ENCODE results near the gene IGF1R. TPM values are rescaled to one million over a fixed set of nuclear protein-coding genes. Genes with fewer than 3 reads are reported as not detected.

IGF1R gene
- total RNA-seq, 1 experiment from 2014 or later: 14.1 TPM

DNA sequence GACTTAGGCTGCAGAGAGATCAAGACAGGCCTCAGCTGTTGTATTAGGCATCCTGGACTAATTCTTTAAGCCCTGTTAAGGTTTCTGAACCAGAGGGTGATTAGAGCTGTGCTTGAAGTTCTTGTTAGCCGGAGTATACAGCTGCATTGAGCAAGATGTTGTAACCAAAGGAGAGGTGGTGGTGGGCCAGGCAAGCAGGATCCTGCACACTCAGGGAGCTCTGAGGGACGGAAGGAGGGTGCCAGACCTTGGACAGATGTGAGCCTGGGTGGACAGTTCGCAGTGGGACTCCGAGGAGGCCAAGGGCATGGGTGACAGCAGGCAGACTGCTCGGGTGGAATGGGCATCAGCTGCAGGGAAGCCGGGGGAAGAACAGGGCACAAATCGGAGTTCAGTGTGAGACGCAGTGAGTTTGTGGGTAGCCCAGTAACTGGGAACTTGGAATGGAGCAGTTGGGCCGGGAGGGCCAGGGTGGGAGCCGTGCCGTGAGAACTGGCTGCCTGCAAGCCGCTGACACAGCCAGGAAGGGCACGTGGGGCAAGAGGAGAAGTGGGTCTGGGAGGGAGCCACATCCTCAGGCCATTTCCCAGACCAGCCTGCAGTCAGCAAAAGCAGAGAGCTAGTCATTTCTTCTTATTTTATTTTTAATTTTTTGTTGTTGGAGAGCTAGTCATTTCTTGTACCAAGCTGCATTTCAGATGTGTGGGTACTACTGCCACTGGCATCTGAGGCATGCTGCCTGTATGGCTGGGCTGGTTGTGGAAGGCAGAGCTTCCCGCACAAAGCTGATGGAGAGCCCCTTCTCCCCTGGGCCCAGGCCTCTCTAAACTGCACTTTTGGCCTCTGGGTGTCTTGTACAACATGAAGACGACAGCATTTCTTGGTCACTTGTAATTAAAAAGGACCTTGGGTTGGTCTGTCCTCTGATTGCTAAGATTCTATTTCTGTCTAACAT lies 298.2 kb downstream of the IGF1R start:
- Histone ChIP-seq H3K27ac (no peak overlapping the region), H3K27me3 (replicated peaks) (no peaks in the 10 kb centered on the region), H3K4me1 (replicated peaks) (peaks cover 26% of the 10 kb centered on the region), H3K9me3 (replicated peaks) (no peaks in the 10 kb centered on the region), H3K4me3 (no peak overlapping the region), H3K36me3 (peaks cover 82% of the 10 kb centered on the region)
- no peak for DNase-seq (ENCODE audit: low read depth in 1 of 2, low spot score in 2 of 2)

DNA sequence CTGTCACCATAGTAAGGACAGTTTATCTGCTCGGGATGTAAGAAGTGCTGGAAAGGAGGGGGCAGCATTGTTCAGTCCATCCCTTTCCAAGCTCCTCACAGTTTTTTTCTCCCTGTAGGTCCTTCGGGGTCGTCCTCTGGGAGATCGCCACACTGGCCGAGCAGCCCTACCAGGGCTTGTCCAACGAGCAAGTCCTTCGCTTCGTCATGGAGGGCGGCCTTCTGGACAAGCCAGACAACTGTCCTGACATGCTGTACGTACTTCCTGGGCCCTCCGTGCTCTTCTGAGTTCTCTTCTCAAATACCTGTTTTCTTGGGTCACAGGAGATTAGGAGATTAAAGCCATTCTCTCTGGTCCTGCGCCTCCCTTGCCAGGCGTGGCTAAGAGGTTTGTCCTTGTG lies 300.1 kb downstream of the IGF1R start:
- peaks cover 85% of the 10 kb centered on the region for H3K36me3 ChIP-seq
- H3K27me3 ChIP-seq (replicated peaks): no peaks in the 10 kb centered on the region
- DNase-seq (ENCODE audit: low read depth in 1 of 2, low spot score in 2 of 2): no peak
- H3K4me3 ChIP-seq: no peak overlapping the region
- peaks cover 7% of the 10 kb centered on the region for H3K4me1 ChIP-seq (replicated peaks)
- H3K9me3 ChIP-seq (replicated peaks): no peaks in the 10 kb centered on the region
- H3K27ac ChIP-seq: no peak overlapping the region

DNA sequence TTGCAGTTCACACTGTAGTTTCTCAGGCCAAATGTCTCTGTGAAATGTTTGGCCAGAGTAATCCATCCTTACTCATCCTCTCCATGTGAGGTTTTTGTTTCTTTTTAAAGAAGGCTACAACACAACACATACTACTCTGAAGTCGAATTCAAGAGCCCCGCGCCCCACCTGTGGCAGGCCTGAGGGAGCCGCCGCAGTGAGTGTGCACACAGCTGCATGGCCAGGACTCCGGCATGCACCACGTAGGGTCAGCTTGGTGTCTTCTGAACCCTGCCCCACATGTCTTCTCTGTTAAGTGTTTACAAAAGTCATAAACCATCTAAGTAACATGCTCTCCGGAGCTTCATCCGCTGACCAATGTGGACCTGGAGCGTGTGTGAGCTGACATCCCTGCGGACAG lies 300.6 kb downstream of the IGF1R start:
- no peak for DNase-seq (ENCODE audit: low read depth in 1 of 2, low spot score in 2 of 2)
- no peak overlapping the region for H3K27ac ChIP-seq
- no peaks in the 10 kb centered on the region for H3K9me3 ChIP-seq (replicated peaks)
- peaks cover 6% of the 10 kb centered on the region for H3K4me1 ChIP-seq (replicated peaks)
- H3K36me3 ChIP-seq: peaks cover 85% of the 10 kb centered on the region
- H3K4me3 ChIP-seq: no peak overlapping the region
- H3K27me3 ChIP-seq (replicated peaks): no peaks in the 10 kb centered on the region

DNA sequence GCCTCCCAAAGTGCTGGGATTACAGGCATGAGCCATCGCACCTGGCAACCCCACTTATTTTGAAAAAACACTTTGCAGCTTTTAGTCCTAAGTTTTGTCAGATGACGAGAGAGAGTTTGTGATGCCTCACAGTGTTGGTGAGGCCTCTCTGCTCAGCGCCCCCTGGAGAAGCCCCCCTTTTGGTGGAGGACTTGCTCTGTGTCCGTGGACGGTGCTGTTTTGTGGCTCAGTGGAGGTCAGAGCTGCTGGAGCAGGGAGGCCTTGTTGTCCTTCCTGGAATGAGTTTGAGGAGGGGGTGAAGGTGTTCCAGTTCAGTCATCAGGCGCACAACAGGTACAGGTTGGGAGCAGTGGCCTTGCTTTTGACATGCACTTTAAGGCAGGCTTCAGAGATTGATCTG lies 301.3 kb downstream of the IGF1R start:
- Histone ChIP-seq H3K27me3 (replicated peaks) (no peaks in the 10 kb centered on the region), H3K4me1 (replicated peaks) (peaks cover 11% of the 10 kb centered on the region), H3K36me3 (peaks cover 80% of the 10 kb centered on the region), H3K4me3 (no peak overlapping the region), H3K27ac (no peak overlapping the region), H3K9me3 (replicated peaks) (no peaks in the 10 kb centered on the region)
- no peak for DNase-seq (ENCODE audit: low read depth in 1 of 2, low spot score in 2 of 2)

DNA sequence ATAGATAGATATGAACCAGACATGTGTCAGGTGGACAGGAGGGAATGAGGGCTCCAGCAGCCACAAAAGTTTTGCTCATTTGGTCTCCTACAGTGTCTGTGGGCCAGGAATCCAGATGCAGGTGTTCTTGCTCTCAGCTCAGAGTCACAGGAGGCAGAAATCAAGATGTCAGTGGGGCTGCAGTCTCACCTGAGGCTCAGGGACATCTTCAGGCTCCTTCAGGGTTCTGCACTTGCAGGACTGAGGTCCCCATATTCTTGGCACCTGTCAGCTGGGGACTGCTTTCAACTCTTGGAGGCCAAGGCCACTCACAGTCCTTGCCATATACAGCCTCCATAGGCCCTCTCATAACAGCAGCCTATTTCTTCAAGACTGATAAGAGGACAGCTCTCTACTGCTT lies 301.9 kb downstream of the IGF1R start:
- Histone ChIP-seq H3K4me1 (replicated peaks) (peaks cover 13% of the 10 kb centered on the region), H3K27me3 (replicated peaks) (no peaks in the 10 kb centered on the region), H3K36me3 (peaks cover 74% of the 10 kb centered on the region), H3K9me3 (replicated peaks) (no peaks in the 10 kb centered on the region), H3K4me3 (no peak overlapping the region), H3K27ac (no peak overlapping the region)
- no peak for DNase-seq (ENCODE audit: low read depth in 1 of 2, low spot score in 2 of 2)

DNA sequence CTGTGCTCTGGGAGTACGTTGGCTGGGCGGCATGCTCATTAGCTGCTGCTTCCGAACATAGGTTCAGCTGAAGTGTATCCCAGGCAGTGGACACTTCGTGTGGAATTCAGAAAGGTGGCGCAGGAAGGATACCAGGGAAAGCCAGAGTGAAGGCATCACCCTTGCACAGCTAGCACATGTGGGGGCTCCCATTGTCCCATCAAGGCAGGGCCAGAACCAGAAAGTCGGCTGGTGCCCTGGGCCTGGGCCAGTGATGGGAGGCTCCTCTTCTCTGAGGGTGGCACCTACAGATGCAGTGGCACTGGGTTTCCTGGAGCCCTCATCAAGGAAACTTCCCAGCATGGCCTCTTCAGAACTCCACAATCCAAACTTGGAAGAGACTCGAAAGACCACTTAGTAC lies 302.7 kb downstream of the IGF1R start:
- Histone ChIP-seq H3K4me1 (replicated peaks) (peaks cover 13% of the 10 kb centered on the region), H3K27ac (no peak overlapping the region), H3K36me3 (peaks cover 72% of the 10 kb centered on the region), H3K9me3 (replicated peaks) (no peaks in the 10 kb centered on the region), H3K27me3 (replicated peaks) (no peaks in the 10 kb centered on the region), H3K4me3 (no peak overlapping the region)
- DNase-seq (ENCODE audit: low read depth in 1 of 2, low spot score in 2 of 2): no peak

DNA sequence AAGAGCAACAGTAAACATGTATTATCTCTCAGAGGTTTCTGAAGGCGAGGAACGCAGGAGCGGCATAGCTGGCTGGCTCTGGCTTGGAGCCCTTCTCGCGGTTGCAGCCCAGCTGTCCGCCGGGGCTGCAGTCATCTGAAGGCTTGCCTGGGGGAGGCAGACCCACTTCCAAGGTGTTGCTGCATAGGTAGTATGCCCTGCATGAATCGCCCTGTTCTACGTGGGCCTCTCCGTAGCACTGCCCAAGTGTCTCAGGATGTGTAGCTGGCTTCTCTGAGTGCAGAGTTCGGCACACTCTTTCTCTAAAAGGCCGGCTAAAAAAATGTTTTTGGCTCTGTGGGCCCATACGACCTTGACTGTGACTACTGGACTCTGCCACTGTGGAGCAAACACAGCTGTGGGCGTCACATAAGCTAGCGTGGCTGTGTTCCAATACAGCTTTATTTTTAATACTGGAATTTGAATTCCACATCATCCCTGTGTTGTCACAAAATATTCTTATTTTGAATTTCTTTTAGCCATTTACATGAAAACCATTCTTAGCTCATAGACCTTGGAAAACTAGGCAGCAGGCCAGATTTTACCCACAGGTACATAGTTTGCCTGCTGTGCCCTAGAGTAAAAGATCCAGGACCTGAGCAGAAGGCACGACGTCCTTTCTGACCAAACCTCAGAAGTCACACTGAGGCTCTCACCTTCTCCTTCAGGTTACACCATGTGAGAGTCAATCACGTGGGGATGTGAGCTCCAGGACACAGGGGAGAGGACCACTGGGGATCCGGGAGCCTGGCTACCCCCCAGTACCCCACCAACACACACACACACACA lies 303.4 kb downstream of the IGF1R start:
- no peaks in the 10 kb centered on the region for H3K9me3 ChIP-seq (replicated peaks)

DNA sequence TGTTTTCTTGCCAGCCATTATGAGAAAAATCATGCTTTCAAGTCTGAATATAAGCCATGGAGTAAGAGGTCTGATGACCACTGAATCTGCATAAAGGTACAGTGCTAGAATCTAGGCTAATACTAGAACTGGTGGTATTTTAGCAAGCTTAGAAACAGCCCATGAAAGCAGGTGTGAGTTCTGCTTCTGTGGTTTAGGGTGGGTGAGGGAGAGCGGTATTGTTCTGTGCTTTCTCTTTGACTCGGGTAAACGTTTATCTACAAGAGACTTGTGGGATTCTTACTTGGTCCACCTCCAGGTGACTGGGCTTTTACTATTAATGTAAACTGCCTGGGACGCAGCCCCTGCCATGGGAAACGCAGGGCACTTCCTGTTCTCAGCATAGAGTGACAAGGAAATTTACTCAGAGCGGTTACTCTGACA lies 304.1 kb downstream of the IGF1R start:
- no peak for DNase-seq (ENCODE audit: low read depth in 1 of 2, low spot score in 2 of 2)
- Histone ChIP-seq H3K4me1 (replicated peaks) (peaks cover 13% of the 10 kb centered on the region), H3K27ac (no peak overlapping the region), H3K27me3 (replicated peaks) (no peaks in the 10 kb centered on the region), H3K4me3 (no peak overlapping the region), H3K9me3 (replicated peaks) (no peaks in the 10 kb centered on the region), H3K36me3 (peaks cover 81% of the 10 kb centered on the region)

More for the DNA sequence above, 303.4 kb downstream of the IGF1R start:
- peaks cover 75% of the 10 kb centered on the region for H3K36me3 ChIP-seq
- peaks cover 13% of the 10 kb centered on the region for H3K4me1 ChIP-seq (replicated peaks)
- H3K4me3 ChIP-seq: no peak overlapping the region
- H3K27ac ChIP-seq: no peak overlapping the region
- no peak for DNase-seq (ENCODE audit: low read depth in 1 of 2, low spot score in 2 of 2)
- no peaks in the 10 kb centered on the region for H3K27me3 ChIP-seq (replicated peaks)

DNA sequence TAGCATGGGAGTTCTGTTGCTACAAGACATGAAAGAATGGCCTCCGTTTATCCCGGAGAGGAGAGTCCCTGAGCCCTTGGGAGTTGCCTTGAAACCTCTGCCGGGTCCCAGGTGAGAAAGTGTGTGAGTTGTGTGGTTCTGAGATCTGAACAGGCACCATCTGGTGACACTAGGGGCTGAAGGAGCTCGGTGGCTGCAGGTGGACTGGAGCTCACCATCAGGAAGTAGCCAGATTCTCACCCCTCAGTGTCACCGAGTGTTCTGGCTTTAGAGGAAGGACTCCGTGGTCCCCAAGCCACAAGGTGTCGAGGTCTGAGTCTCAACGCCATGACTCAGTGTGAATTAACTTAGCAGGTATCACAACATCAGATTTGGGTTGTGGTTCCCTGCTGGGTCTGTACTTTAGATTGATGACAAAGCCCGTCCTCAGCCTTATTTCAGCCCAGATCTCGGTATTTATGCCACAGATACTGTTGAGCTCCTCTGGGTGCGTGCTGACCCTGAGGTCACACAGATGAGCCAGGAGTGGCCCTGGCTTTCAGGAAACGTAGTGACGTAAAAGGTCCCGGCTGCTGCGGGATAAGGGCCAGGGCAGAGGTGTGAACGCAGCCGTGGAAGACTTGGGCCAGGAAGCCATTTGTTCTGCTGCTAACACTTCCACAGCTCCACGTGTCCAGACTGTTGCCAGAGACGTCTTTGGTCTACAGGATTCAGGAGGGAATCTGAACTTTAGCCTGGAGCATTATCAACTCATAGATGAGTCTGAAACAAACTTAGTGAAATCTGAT lies 304.9 kb downstream of the IGF1R start:
- no peaks in the 10 kb centered on the region for H3K27me3 ChIP-seq (replicated peaks)
- H3K27ac ChIP-seq: no peak overlapping the region; the same call in 1 of the 2 replicates
- H3K9me3 ChIP-seq (replicated peaks): no peaks in the 10 kb centered on the region
- no peak for DNase-seq (ENCODE audit: low read depth in 1 of 2, low spot score in 2 of 2)
- peaks cover 80% of the 10 kb centered on the region for H3K36me3 ChIP-seq
- no peak overlapping the region for H3K4me3 ChIP-seq
- peaks cover 13% of the 10 kb centered on the region for H3K4me1 ChIP-seq (replicated peaks)

DNA sequence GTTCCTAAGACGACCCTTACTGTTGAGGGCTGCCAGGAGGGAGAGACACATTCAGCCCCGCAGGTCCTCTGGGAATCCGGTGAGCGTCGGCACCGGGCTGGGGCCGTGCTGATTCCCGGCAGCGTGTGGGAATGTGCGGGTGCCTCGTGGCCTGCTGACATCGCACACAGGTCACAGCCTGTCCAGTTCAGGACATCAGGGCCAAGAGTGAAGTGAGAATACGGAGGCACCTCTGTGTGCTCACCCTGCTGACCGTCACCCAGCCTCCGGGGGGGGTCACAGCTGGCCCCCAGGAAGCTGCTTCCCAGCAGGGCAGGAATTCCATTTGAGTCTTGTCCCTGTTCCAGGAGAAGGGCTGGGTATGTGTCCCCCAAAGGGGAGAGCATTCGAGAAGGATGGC lies 305.6 kb downstream of the IGF1R start:
- peaks cover 13% of the 10 kb centered on the region for H3K4me1 ChIP-seq (replicated peaks)
- H3K27me3 ChIP-seq (replicated peaks): no peaks in the 10 kb centered on the region
- peak overlapping the region; percentile 30 for H3K27ac ChIP-seq
- H3K4me3 ChIP-seq: no peak overlapping the region
- peaks cover 78% of the 10 kb centered on the region for H3K36me3 ChIP-seq
- no peak for DNase-seq (ENCODE audit: low read depth in 1 of 2, low spot score in 2 of 2)
- H3K9me3 ChIP-seq (replicated peaks): no peaks in the 10 kb centered on the region

DNA sequence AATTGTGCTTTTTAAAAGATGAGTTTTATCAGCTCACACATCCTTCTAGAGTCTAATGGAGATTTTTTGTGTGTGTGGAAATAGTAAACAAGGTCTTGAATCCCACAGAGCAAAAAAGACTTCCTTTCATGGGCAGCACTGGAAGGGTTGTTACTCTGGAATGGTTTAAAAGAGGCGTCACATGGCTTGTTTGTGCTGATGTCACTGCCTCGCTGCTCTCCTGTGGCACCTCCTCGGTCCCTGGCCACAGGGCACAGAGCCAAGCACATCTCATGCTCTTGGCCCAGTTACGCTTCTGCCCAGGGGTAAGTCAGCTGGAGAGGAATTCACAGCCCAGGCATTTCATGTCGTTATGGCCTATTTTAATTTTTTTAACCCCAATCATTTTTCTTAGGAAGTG lies 306.1 kb downstream of the IGF1R start:
- peak overlapping the region; percentile 30 for H3K27ac ChIP-seq
- DNase-seq (ENCODE audit: low read depth in 1 of 2, low spot score in 2 of 2): peak; percentile 44 to 68
- H3K36me3 ChIP-seq: peaks cover 78% of the 10 kb centered on the region
- no peaks in the 10 kb centered on the region for H3K9me3 ChIP-seq (replicated peaks)
- H3K27me3 ChIP-seq (replicated peaks): no peaks in the 10 kb centered on the region
- no peak overlapping the region for H3K4me3 ChIP-seq
- H3K4me1 ChIP-seq (replicated peaks): peaks cover 13% of the 10 kb centered on the region

DNA sequence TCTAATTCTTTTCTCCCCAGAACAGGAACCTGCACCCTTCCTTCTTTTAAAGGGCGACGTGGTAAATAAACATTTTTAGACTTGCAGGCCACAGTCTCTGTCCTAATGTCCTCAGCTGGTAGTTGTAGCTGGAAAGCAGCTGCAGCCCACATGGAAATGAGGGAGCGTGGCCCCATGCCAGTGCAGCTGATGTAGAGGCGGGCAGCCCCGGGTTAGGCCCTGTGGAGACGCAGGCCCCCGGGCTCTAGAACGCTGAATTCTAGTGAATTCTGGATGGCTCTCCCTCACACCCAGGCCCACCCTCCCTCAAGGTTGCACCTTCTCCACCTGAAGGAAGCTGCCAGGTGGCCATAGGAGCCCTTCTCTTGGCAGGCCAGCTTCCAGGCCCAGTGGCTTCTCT lies 307.0 kb downstream of the IGF1R start:
- H3K4me3 ChIP-seq: no peak overlapping the region
- DNase-seq (ENCODE audit: low read depth in 1 of 2, low spot score in 2 of 2): no peak
- no peak overlapping the region for H3K27ac ChIP-seq
- peaks cover 13% of the 10 kb centered on the region for H3K4me1 ChIP-seq (replicated peaks)
- H3K9me3 ChIP-seq (replicated peaks): no peaks in the 10 kb centered on the region
- peaks cover 77% of the 10 kb centered on the region for H3K36me3 ChIP-seq
- no peaks in the 10 kb centered on the region for H3K27me3 ChIP-seq (replicated peaks)

DNA sequence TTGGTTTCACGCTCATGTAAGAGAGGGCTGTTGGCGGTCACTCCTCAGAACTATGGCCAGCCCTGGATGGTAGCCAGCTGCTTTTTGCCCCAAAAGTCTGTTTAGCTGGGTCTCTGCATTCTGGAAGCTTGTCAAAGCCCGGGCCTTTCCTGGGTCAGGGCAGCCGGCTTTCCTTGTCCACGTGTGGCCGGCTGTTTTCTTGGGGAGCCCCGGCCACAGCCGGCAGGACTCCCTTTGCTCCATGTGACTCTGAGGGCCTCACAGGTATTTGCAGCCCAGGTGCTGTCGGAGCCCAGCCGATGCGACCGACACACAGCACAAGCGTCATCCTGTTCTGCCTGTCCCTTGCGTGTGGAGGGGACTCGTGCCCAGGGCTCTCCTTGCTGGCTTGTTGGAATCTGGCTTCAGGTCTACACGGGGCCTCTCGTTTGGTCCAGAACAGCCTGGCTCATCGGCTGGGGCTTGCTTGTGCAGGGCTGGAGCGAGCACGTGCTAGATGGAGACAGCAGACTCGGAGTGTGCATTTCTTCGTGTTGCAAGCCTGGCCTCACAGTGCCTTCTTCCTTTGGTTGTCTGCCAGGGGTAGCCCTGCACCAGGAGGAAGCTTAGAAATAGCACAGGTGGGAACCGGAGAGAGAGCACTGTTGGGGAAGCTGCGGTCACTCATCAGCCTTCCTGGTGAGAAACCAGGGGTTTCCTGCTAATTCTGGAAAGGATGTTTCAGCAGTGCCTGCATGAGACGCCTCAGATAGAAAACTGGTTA lies 307.8 kb downstream of the IGF1R start:
- peaks cover 77% of the 10 kb centered on the region for H3K36me3 ChIP-seq
- no peak for DNase-seq (ENCODE audit: low read depth in 1 of 2, low spot score in 2 of 2)
- no peak overlapping the region for H3K4me3 ChIP-seq
- H3K9me3 ChIP-seq (replicated peaks): peaks cover 7% of the 10 kb centered on the region; the same call in 1 of the 2 replicates
- no peaks in the 10 kb centered on the region for H3K27me3 ChIP-seq (replicated peaks)
- H3K4me1 ChIP-seq (replicated peaks): peaks cover 13% of the 10 kb centered on the region
- H3K27ac ChIP-seq: no peak overlapping the region
